Measurements from ENCODE around the gene A3GALT2.

GRCh38 chr1:33321178-33321577 lies 280 bp upstream of the A3GALT2 start:
- TF ChIP-seq NFRKB (IDR thresholded peaks at IDR 0.05), result no peak
- no peak for TF ChIP-seq PKNOX1 (IDR thresholded peaks at IDR 0.05)
- TF ChIP-seq FOXK2 (IDR thresholded peaks at IDR 0.05), result no peak
- TF ChIP-seq FOXM1 (IDR thresholded peaks at IDR 0.05; ENCODE audit: borderline replicate concordance), result no peak
- no peak for TF ChIP-seq SP1 (IDR thresholded peaks at IDR 0.05)
- no peak for TF ChIP-seq SUZ12 (IDR thresholded peaks at IDR 0.05)
- TF ChIP-seq L3MBTL2 (conservative IDR thresholded peaks at IDR 0.05), result no peak
- no peak for TF ChIP-seq TARDBP (IDR thresholded peaks at IDR 0.05)
- TF ChIP-seq LEF1 (IDR thresholded peaks at IDR 0.05; ENCODE audit: borderline replicate concordance), result no peak

All from HEK293T (cell line).